ENCODE measurements around the gene ALOX5AP. TPM values are rescaled to one million over a fixed set of nuclear protein-coding genes. Genes with fewer than 3 reads are reported as not detected.

ALOX5AP gene
- total and polyA plus RNA-seq, 10 of the 15 experiments (the other 5 are each of a cell fraction or from before 2014, with no cell fraction given), result 45.9 to 426 (median 109) TPM

- Histone ChIP-seq H3K79me2 (ENCODE audit: control insufficient read depth, insufficient read depth, low read length) (no peaks in the 10 kb centered on the region), H3K4me3 (no peak overlapping the region), H3K4me2 (ENCODE audit: control insufficient read depth, insufficient read depth) (no peak overlapping the region), H2AFZ (ENCODE audit: control insufficient read depth, low read depth, low read length) (no peak overlapping the region), H3K9ac (ENCODE audit: control insufficient read depth, insufficient read depth, low read length) (no peak overlapping the region), H3K4me1 (ENCODE audit: control insufficient read depth, insufficient read depth, low read length) (no peaks in the 10 kb centered on the region), H3K27ac (ENCODE audit: control insufficient read depth, insufficient read depth) (no peak overlapping the region), H3K9me3 (replicated peaks; ENCODE audit: control insufficient read depth, insufficient read depth, low read length) (no peaks in the 10 kb centered on the region), H3K27me3 (replicated peaks in 1 of 2; ENCODE audit: control insufficient read depth in 2 of 2, insufficient read depth in 2 of 2, low read length in 1 of 2) (no peaks in the 10 kb centered on the region), H3K36me3 (ENCODE audit: control insufficient read depth in 2 of 2, insufficient read depth in 2 of 2, low read length in 1 of 2) (no peaks in the 10 kb centered on the region), H4K20me1 (ENCODE audit: control insufficient read depth, insufficient read depth) (no peaks in the 10 kb centered on the region)
- TF ChIP-seq, protein P1, sequence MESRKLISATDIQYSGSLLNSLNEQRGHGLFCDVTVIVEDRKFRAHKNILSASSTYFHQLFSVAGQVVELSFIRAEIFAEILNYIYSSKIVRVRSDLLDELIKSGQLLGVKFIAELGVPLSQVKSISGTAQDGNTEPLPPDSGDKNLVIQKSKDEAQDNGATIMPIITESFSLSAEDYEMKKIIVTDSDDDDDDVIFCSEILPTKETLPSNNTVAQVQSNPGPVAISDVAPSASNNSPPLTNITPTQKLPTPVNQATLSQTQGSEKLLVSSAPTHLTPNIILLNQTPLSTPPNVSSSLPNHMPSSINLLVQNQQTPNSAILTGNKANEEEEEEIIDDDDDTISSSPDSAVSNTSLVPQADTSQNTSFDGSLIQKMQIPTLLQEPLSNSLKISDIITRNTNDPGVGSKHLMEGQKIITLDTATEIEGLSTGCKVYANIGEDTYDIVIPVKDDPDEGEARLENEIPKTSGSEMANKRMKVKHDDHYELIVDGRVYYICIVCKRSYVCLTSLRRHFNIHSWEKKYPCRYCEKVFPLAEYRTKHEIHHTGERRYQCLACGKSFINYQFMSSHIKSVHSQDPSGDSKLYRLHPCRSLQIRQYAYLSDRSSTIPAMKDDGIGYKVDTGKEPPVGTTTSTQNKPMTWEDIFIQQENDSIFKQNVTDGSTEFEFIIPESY (IDR thresholded peaks at IDR 0.05), result no peak
- TF ChIP-seq SMARCA5 (IDR thresholded peaks at IDR 0.05), result no peak
- TF ChIP-seq RELA (IDR thresholded peaks at IDR 0.05; ENCODE audit: borderline replicate concordance, partially characterized antibody), result no peak
- no peak for TF ChIP-seq NFXL1 (IDR thresholded peaks at IDR 0.05; ENCODE audit: borderline replicate concordance)
- no peak for TF ChIP-seq HCFC1 (IDR thresholded peaks at IDR 0.05; ENCODE audit: low read length)
- no peak for TF ChIP-seq POLR2AphosphoS5 (IDR thresholded peaks at IDR 0.05; ENCODE audit: low read length)
- TF ChIP-seq IKZF2 (IDR thresholded peaks at IDR 0.05), result no peak
- TF ChIP-seq, protein P2, sequence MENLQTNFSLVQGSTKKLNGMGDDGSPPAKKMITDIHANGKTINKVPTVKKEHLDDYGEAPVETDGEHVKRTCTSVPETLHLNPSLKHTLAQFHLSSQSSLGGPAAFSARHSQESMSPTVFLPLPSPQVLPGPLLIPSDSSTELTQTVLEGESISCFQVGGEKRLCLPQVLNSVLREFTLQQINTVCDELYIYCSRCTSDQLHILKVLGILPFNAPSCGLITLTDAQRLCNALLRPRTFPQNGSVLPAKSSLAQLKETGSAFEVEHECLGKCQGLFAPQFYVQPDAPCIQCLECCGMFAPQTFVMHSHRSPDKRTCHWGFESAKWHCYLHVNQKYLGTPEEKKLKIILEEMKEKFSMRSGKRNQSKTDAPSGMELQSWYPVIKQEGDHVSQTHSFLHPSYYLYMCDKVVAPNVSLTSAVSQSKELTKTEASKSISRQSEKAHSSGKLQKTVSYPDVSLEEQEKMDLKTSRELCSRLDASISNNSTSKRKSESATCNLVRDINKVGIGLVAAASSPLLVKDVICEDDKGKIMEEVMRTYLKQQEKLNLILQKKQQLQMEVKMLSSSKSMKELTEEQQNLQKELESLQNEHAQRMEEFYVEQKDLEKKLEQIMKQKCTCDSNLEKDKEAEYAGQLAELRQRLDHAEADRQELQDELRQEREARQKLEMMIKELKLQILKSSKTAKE (IDR thresholded peaks at IDR 0.05; ENCODE audit: low read depth, poor library complexity, severe bottlenecking), result no peak
- TF ChIP-seq TBL1XR1 (IDR thresholded peaks at IDR 0.05; ENCODE audit: low read depth, low read length), result no peak
- no peak for TF ChIP-seq PAX5 (IDR thresholded peaks at IDR 0.05; ENCODE audit: borderline replicate concordance, low read depth, low read length)
- no peak for TF ChIP-seq PAX8 (IDR thresholded peaks at IDR 0.05)
- TF ChIP-seq, protein P3, sequence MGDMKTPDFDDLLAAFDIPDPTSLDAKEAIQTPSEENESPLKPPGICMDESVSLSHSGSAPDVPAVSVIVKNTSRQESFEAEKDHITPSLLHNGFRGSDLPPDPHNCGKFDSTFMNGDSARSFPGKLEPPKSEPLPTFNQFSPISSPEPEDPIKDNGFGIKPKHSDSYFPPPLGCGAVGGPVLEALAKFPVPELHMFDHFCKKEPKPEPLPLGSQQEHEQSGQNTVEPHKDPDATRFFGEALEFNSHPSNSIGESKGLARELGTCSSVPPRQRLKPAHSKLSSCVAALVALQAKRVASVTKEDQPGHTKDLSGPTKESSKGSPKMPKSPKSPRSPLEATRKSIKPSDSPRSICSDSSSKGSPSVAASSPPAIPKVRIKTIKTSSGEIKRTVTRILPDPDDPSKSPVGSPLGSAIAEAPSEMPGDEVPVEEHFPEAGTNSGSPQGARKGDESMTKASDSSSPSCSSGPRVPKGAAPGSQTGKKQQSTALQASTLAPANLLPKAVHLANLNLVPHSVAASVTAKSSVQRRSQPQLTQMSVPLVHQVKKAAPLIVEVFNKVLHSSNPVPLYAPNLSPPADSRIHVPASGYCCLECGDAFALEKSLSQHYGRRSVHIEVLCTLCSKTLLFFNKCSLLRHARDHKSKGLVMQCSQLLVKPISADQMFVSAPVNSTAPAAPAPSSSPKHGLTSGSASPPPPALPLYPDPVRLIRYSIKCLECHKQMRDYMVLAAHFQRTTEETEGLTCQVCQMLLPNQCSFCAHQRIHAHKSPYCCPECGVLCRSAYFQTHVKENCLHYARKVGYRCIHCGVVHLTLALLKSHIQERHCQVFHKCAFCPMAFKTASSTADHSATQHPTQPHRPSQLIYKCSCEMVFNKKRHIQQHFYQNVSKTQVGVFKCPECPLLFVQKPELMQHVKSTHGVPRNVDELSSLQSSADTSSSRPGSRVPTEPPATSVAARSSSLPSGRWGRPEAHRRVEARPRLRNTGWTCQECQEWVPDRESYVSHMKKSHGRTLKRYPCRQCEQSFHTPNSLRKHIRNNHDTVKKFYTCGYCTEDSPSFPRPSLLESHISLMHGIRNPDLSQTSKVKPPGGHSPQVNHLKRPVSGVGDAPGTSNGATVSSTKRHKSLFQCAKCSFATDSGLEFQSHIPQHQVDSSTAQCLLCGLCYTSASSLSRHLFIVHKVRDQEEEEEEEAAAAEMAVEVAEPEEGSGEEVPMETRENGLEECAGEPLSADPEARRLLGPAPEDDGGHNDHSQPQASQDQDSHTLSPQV (IDR thresholded peaks at IDR 0.05), result no peak
- TF ChIP-seq PML (IDR thresholded peaks at IDR 0.05; ENCODE audit: low read length), result no peak
- no TSS peak for BruUV-seq (replicated peaks)
- in situ Hi-C loops (cut with MboI) (no loop called here), intact Hi-C loops (cut with micrococcal nuclease; ENCODE audit: unreplicated experiment) (no loop called here)
- ChIA-PET POLR2A (no interaction called here), RAD21 (ENCODE audit: unreplicated experiment) (no interaction called here), CTCF (interaction anchor here (3.0 kb wide), 1 partner anchor 24 kb away, joined by 14 read pairs; no protein-coding TSS in a partner anchor), SMC1A (ENCODE audit: uncharacterized antibody, unreplicated experiment) (interaction anchor here (1.0 to 1.9 kb wide), 6 partner anchors 12 to 108 kb away, joined by 3 to 8 read pairs (median 4); no protein-coding TSS in a partner anchor)
- 50% methylated on average over 2 of the region's 2 CpGs for WGBS (ENCODE audit: insufficient coverage, insufficient replicate concordance, low lambda C conversion rate, missing lambda C conversion rate)
- ATAC-seq, result no peak
- no peak for DNase-seq (ENCODE audit: low read depth, low spot score)
- no peak for FAIRE-seq
These were observed 55.2 kb downstream of the ALOX5AP start for GRCh38 chr13:30790592-30790991.

Data from GM12878 (cell line).